Keratinocyte (primary cell): ENCODE measurements around the gene TACC2. TPM values are rescaled to one million over a fixed set of nuclear protein-coding genes. Genes with fewer than 3 reads are reported as not detected.

Experiments used
- DNase-seq: peaks from one replicate; pipeline ENCODE4 v3.0.0-alpha.2; 2011; ENCODE audit warnings: low read depth, missing footprints, low spot score
- FAIRE-seq: peaks from 2 replicates; lab custom pipeline; 2011; peaks lifted over from hg19 to GRCh38; lab: Jason Lieb, UNC
- H2AFZ ChIP-seq: 2 replicates; pipeline ENCODE4 v1.6.0; 2012; ENCODE audit warnings: low read length, control low read depth, inconsistent platforms; ENCODE audit not compliant: control insufficient read depth
- H3K27ac ChIP-seq: 2 replicates; pipeline ENCODE4 v1.5.1; 2011; ENCODE audit warnings: low read length; ENCODE audit not compliant: control insufficient read depth, insufficient read depth
- H3K27me3 ChIP-seq: 3 replicates; pipeline ENCODE4 v1.6.0; 2011; ENCODE audit warnings: low read length; ENCODE audit not compliant: control insufficient read depth, insufficient read depth; ENCODE audit errors: extremely low read depth
- H3K36me3 ChIP-seq, 2 experiments: 2 replicates in 1 of 2; 3 replicates in 1 of 2; pipeline ENCODE4 v1.5.1; 2011; ENCODE audit warnings: low read length in 2 of 2, mild to moderate bottlenecking in 1 of 2; ENCODE audit not compliant: control insufficient read depth in 2 of 2, insufficient read depth in 2 of 2; ENCODE audit errors: extremely low read depth in 1 of 2
- H3K4me1 ChIP-seq: 3 replicates; pipeline ENCODE4 v1.5.1; 2011; ENCODE audit warnings: low read length; ENCODE audit not compliant: control insufficient read depth, insufficient read depth; ENCODE audit errors: extremely low read depth
- H3K4me2 ChIP-seq: 3 replicates; pipeline ENCODE4 v1.6.0; 2011; ENCODE audit warnings: low read depth, low read length; ENCODE audit not compliant: control insufficient read depth, insufficient read depth; ENCODE audit errors: extremely low read depth
- H3K4me3 ChIP-seq, 3 experiments: fragments of 200-600 bp in 1 of 3; sonication (generic) in 1 of 3; 2 replicates in 2 of 3; 3 replicates in 1 of 3; pipeline ENCODE4 v1.5.1; 2011 to 2016; ENCODE audit warnings: low read length in 3 of 3, mild to moderate bottlenecking in 3 of 3, control low read depth in 2 of 3, inconsistent platforms in 1 of 3, low read depth in 1 of 3, mixed read lengths in 1 of 3, mixed run types in 1 of 3, moderate library complexity in 1 of 3; ENCODE audit not compliant: control insufficient read depth in 2 of 3, insufficient read depth in 2 of 3; ENCODE audit errors: extremely low read depth in 1 of 3
- H3K79me2 ChIP-seq: 2 replicates; pipeline ENCODE4 v1.6.0; 2012; ENCODE audit warnings: low read length; ENCODE audit not compliant: control insufficient read depth, insufficient read depth
- H3K9ac ChIP-seq: 3 replicates; pipeline ENCODE4 v1.6.0; 2011; ENCODE audit warnings: low read length; ENCODE audit not compliant: control insufficient read depth, insufficient read depth; ENCODE audit errors: extremely low read depth
- H3K9me1 ChIP-seq: 3 replicates; pipeline ENCODE4 v1.6.0; 2011; ENCODE audit warnings: low read length; ENCODE audit not compliant: control insufficient read depth, insufficient read depth; ENCODE audit errors: extremely low read depth
- H3K9me3 ChIP-seq: 2 replicates; pipeline ENCODE4 v1.5.1; 2012; ENCODE audit warnings: low read depth, low read length; ENCODE audit not compliant: control insufficient read depth
- H4K20me1 ChIP-seq: 3 replicates; pipeline ENCODE4 v1.6.0; 2011; ENCODE audit warnings: low read length; ENCODE audit not compliant: control insufficient read depth, insufficient read depth; ENCODE audit errors: extremely low read depth
- EZH2 ChIP-seq: IDR thresholded peaks from one replicate; pipeline ENCODE4 v1.6.1; 2012; ENCODE audit warnings: inconsistent platforms, mild to moderate bottlenecking, low read length, moderate library complexity
- dilution Hi-C: fragments of 300-500 bp; cut with MboI; formaldehyde crosslinking; loops from one replicate; pipeline ENCODE4 v1.7.0; 2020; ENCODE audit warnings: low sequenced_read_pairs; ENCODE audit not compliant: extremely low pct_ligation_motif_present
- polyA plus RNA-seq, 5 experiments: library from polyadenylated mRNA; depleted of rRNA in 3 of 5; stranded (reverse) in 3 of 5; stranded (forward) in 1 of 5; unstranded in 1 of 5; fragments of >200 nt; gene quantifications; 1 replicate in 1 of 5; 2 replicates in 3 of 5; 3 replicates in 1 of 5; pipeline versions ENCODE4 v1.2.1 to v1.2.3, GENCODE V29; 2011 to 2012; ENCODE audit warnings: missing spikeins in 2 of 5, low read depth in 1 of 5, low replicate concordance in 1 of 5
- TF ChIP-seq, protein P1 (sequence below), 3 experiments: IDR thresholded peaks in 1 of 3; conservative IDR thresholded peaks in 1 of 3; optimal IDR thresholded peaks in 1 of 3; 2 replicates in 2 of 3; 3 replicates in 1 of 3; pipeline versions ENCODE3 to v1.5.1; 2011; ENCODE audit warnings: low read length in 3 of 3, mild to moderate bottlenecking in 3 of 3, moderate library complexity in 2 of 3, control low read depth in 1 of 3, inconsistent platforms in 1 of 3; ENCODE audit not compliant: insufficient read depth in 2 of 3; ENCODE audit errors: extremely low read depth in 1 of 3

The TACC2 gene
- polyA plus RNA-seq, 1 donor (not counting 4 experiments of a cell fraction or from before 2014, with no cell fraction given), result 12.8 TPM

DNA sequence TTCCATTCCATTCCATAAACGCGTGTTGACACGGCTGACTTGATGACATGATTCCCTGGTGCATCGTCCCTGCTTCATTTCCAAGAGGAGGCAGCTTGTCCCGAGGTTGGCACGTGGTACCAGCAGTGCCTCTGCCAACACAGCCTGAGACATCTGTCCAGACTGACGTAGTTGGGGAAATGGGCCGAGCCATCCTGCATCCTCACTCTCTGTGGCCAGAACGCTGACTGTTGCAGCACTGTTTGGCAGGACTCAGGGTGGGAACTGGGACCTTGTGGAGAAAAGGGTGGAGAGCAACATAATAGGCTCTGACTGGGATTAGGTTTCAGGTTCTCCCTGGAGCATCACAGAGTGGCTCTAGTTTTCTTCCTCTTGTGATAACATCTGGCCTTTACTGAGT, 163.6 kb downstream of the TACC2 start:
- no peaks in the 10 kb centered on the region for H3K27me3 ChIP-seq
- no peak overlapping the region for H3K9ac ChIP-seq
- H3K79me2 ChIP-seq, result no peaks in the 10 kb centered on the region
- no peak for DNase-seq
- dilution Hi-C loops, result no loop called here
- H3K4me1 ChIP-seq, result peaks cover 10% of the 10 kb centered on the region
- H3K9me3 ChIP-seq, result no peaks in the 10 kb centered on the region
- H4K20me1 ChIP-seq, result peaks cover 7% of the 10 kb centered on the region
- TF ChIP-seq EZH2, result no peak
- TF ChIP-seq, protein P1, sequence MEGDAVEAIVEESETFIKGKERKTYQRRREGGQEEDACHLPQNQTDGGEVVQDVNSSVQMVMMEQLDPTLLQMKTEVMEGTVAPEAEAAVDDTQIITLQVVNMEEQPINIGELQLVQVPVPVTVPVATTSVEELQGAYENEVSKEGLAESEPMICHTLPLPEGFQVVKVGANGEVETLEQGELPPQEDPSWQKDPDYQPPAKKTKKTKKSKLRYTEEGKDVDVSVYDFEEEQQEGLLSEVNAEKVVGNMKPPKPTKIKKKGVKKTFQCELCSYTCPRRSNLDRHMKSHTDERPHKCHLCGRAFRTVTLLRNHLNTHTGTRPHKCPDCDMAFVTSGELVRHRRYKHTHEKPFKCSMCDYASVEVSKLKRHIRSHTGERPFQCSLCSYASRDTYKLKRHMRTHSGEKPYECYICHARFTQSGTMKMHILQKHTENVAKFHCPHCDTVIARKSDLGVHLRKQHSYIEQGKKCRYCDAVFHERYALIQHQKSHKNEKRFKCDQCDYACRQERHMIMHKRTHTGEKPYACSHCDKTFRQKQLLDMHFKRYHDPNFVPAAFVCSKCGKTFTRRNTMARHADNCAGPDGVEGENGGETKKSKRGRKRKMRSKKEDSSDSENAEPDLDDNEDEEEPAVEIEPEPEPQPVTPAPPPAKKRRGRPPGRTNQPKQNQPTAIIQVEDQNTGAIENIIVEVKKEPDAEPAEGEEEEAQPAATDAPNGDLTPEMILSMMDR (optimal IDR thresholded peaks at IDR 0.05 in 1 of 3, IDR thresholded peaks at IDR 0.05 in 1 of 3, conservative IDR thresholded peaks at IDR 0.05 in 1 of 3; ENCODE audit: extremely low read depth in 1 of 3, insufficient read depth in 2 of 3, low read length in 3 of 3), result no peak
- no peak overlapping the region for H3K4me3 ChIP-seq
- no peak overlapping the region for H3K4me2 ChIP-seq
- H3K27ac ChIP-seq, result no peak overlapping the region
- H3K36me3 ChIP-seq, result peaks cover 0 to 6% of the 10 kb centered on the region in 2 experiments
- no peaks in the 10 kb centered on the region for H3K9me1 ChIP-seq
- no peak overlapping the region for H2AFZ ChIP-seq
- FAIRE-seq, result no peak

DNA sequence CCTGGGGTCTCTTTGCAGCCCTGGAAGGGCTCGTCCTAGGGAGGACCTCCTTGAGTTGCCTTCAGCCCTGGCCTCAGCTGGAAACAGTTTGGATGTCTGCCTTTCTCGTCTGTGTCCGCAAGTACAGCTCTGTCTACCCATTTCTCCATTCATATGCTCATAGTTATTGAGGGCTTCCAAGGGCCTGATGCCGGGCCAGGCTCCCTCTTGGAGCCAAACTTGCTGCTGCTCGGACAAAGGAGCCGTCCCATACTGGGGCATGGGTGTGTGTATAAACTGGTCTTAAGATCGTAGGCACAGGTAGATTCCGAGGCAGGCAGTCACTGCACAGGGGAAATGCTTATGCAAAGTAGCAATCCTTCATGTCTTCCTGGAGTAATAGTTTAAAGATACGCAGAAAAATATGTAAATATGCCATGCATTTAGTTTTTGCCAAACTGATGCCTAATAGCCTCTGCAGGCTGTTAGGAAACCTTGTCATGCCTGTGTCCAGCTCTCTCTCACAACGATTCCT, 165.1 kb downstream of the TACC2 start:
- H3K27ac ChIP-seq, result no peak overlapping the region
- H3K4me1 ChIP-seq, result peaks cover 10% of the 10 kb centered on the region
- no peak overlapping the region for H3K4me2 ChIP-seq
- no peak overlapping the region for H3K9ac ChIP-seq
- no peak overlapping the region for H3K4me3 ChIP-seq
- H2AFZ ChIP-seq, result no peak overlapping the region
- DNase-seq, result no peak
- H3K9me3 ChIP-seq, result no peaks in the 10 kb centered on the region
- H4K20me1 ChIP-seq, result peaks cover 7% of the 10 kb centered on the region
- no peaks in the 10 kb centered on the region for H3K27me3 ChIP-seq
- H3K36me3 ChIP-seq, result peaks cover 0 to 6% of the 10 kb centered on the region in 2 experiments
- H3K79me2 ChIP-seq, result no peaks in the 10 kb centered on the region
- no peaks in the 10 kb centered on the region for H3K9me1 ChIP-seq
- dilution Hi-C loops, result no loop called here
- no peak for FAIRE-seq
- no peak for TF ChIP-seq EZH2
- TF ChIP-seq, protein P1 (optimal IDR thresholded peaks at IDR 0.05 in 1 of 3, IDR thresholded peaks at IDR 0.05 in 1 of 3, conservative IDR thresholded peaks at IDR 0.05 in 1 of 3; ENCODE audit: extremely low read depth in 1 of 3, insufficient read depth in 2 of 3, low read length in 3 of 3), result no peak
